HG03095 (cell line): ENCODE results near the gene GUCA2A.

Experiments used
- ATAC-seq: cut with Tn5 transposase; IDR thresholded peaks from one replicate; pipeline ENCODE4 v1.9.1; 2021; ENCODE audit warnings: moderate library complexity; ENCODE audit not compliant: unreplicated experiment

GUCA2A gene

GRCh38 chr1:42177541-42177981 is 13.0 kb upstream of the GUCA2A start:
- no peak for ATAC-seq

- no peak for ATAC-seq
Observed at GRCh38 chr1:42176902-42177519, 12.5 kb upstream of the GUCA2A start.

- no peak for ATAC-seq
Observed at GRCh38 chr1:42175314-42176054, 10.9 kb upstream of the GUCA2A start.

GRCh38 chr1:42173961-42174735 is 9.6 kb upstream of the GUCA2A start:
- no peak for ATAC-seq

- ATAC-seq = no peak
Observed at GRCh38 chr1:42173155-42173933, 8.8 kb upstream of the GUCA2A start.

- ATAC-seq = no peak
Observed at GRCh38 chr1:42172381-42173133, 8.0 kb upstream of the GUCA2A start.

- ATAC-seq = no peak
Observed at GRCh38 chr1:42171679-42172266, 7.2 kb upstream of the GUCA2A start.

- no peak for ATAC-seq
Observed at GRCh38 chr1:42170779-42171621, 6.5 kb upstream of the GUCA2A start.

GRCh38 chr1:42168763-42169162 is 4.2 kb upstream of the GUCA2A start:
- ATAC-seq = no peak

GRCh38 chr1:42168391-42168670 is 3.8 kb upstream of the GUCA2A start:
- ATAC-seq = no peak

GRCh38 chr1:42167611-42168390 is 3.3 kb upstream of the GUCA2A start:
- ATAC-seq = no peak

- no peak for ATAC-seq
Observed at GRCh38 chr1:42165511-42166210, 1.1 kb upstream of the GUCA2A start.

- no peak for ATAC-seq
Observed at GRCh38 chr1:42163536-42164503, 725 bp downstream of the GUCA2A start.

- ATAC-seq = no peak
Observed at GRCh38 chr1:42163114-42163513, 1.4 kb downstream of the GUCA2A start.

- no peak for ATAC-seq
Observed at GRCh38 chr1:42162181-42162580, 2.4 kb downstream of the GUCA2A start.

- no peak for ATAC-seq
Observed at GRCh38 chr1:42158189-42158588, 6.4 kb downstream of the GUCA2A start.

GRCh38 chr1:42157667-42158066 is 6.9 kb downstream of the GUCA2A start:
- ATAC-seq = no peak
